Naive B cell (primary cell): Measurements from ENCODE around the gene KCTD21. TPM values are rescaled to one million over a fixed set of nuclear protein-coding genes. Genes with fewer than 3 reads are reported as not detected.
"Not testable (repeated sequence)": the region's sequence is repeated elsewhere in the genome, so short reads cannot be mapped to it uniquely, and the experiment has no call there.

Source experiments
- ATAC-seq, 2 donors: fragments of 150-1000 bp; cut with Tn5 transposase; 2 replicates each; pipeline ENCODE4 v1.10.0; 2021; ENCODE audit warnings: low read depth in 2 of 2, mild to moderate bottlenecking in 2 of 2, moderate library complexity in 2 of 2
- DNase-seq: peaks from one replicate; pipeline ENCODE4 v3.0.0; 2022
- H3K27ac Mint-ChIP-seq, 6 donors: one replicate each; pipeline ENCODE4 v1.8.0; 2020 to 2022; ENCODE audit warnings: mild to moderate bottlenecking in 6 of 6, mixed read lengths in 6 of 6, moderate library complexity in 5 of 6, inconsistent platforms in 2 of 6
- H3K27me3 Mint-ChIP-seq, 3 donors: one replicate each; pipeline ENCODE4 v1.8.0; 2021 to 2022; ENCODE audit warnings: mixed read lengths in 3 of 3, mild to moderate bottlenecking in 1 of 3
- H3K36me3 Mint-ChIP-seq, 2 donors: one replicate each; pipeline ENCODE4 v1.8.0; 2020 to 2022; ENCODE audit warnings: mixed read lengths in 2 of 2, inconsistent platforms in 1 of 2, mild to moderate bottlenecking in 1 of 2
- H3K4me1 Mint-ChIP-seq, 3 donors: one replicate each; pipeline ENCODE4 v1.8.0; 2020 to 2022; ENCODE audit warnings: mixed read lengths in 3 of 3, inconsistent platforms in 1 of 3, mild to moderate bottlenecking in 1 of 3, moderate library complexity in 1 of 3
- H3K4me3 Mint-ChIP-seq, 8 donors: one replicate each; pipeline ENCODE4 v1.8.0; 2020 to 2022; ENCODE audit warnings: mild to moderate bottlenecking in 8 of 8, mixed read lengths in 8 of 8, moderate library complexity in 8 of 8, inconsistent platforms in 2 of 8
- H3K9me3 Mint-ChIP-seq, 7 donors: one replicate each; pipeline ENCODE4 v1.8.0; 2020 to 2022; ENCODE audit warnings: mixed read lengths in 7 of 7, mild to moderate bottlenecking in 5 of 7, inconsistent platforms in 2 of 7, moderate library complexity in 1 of 7
- polyA plus RNA-seq, 6 donors: library from polyadenylated mRNA; unstranded; fragments of 300-500 nt; fragmentation: Illumina TruSeq; gene quantifications; one replicate each; pipeline ENCODE4 v1.2.3, GENCODE V29; 2021; ENCODE audit warnings: low read depth in 6 of 6

KCTD21 gene, protein sequence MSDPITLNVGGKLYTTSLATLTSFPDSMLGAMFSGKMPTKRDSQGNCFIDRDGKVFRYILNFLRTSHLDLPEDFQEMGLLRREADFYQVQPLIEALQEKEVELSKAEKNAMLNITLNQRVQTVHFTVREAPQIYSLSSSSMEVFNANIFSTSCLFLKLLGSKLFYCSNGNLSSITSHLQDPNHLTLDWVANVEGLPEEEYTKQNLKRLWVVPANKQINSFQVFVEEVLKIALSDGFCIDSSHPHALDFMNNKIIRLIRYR
- polyA plus RNA-seq, result 1 to 10 TPM in 5 of 6 donors, not detected in 1; 1.2 to 3.4 (median 1.8) TPM

DNA sequence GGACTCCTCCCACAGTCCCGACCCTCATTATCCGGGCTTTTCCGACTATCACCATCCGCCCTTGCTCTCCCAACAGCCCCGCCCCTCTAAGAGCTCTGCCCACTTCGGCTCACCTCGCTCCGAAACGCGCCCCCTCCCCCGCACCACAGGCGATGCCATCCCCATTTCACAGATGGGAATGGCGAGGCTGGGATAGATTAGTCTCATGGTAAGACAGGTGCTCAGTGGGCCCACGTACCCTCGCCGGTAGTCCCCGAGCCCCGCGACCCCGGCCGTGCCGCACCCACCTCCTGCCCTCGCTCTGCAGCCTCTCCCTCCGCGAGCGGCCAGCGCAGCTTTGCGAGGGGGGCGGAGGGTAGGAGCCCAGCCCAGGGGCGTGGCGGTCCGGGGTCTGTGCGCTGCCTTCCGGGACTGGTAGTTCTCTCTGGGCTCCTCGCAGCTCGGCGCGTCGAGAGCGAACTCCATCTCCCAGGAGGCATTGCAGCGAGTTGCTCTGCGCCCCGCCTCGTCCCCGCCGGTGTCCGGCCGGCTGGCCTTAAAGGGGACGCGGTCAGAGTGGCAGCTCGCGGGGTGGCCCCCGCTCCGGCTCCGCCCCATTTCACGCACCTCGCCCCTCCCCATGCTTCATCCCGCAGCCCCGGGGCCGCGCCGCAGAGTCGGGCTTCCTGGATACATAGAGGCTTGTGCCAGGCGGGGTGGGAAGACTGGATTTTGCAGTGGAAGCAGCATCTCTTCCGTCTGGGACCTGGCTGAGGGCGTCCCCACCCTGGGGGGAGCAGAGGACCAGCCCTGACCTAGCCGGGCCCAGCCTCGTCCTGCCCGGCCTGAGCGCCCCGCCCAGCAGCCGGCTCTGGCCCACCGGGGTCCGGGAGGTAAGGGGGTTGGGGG, at the start of gene KCTD21, which contains the start of gene USP35:
Gene KCTD21, minus strand, starts transcription at position 341 of the 888 bp plus-strand sequence. CDS start 14,072 bp downstream, outside the sequence.
Gene USP35, plus strand, starts transcription at position 634 of the 888 bp plus-strand sequence. CDS start 7,327 bp downstream, outside the sequence.
- DNase-seq, result peak; percentile 88
- no peaks in the 10 kb centered on the region for H3K36me3 Mint-ChIP-seq
- H3K27me3 Mint-ChIP-seq, result no peaks in the 10 kb centered on the region
- no peaks in the 10 kb centered on the region for H3K9me3 Mint-ChIP-seq
- H3K4me1 Mint-ChIP-seq, result peaks cover 34 to 57% (median 52%) of the 10 kb centered on the region in 3 donors
- peak within 1 kb of the TSS; percentile 96 to 100 (median 98) for H3K4me3 Mint-ChIP-seq
- ATAC-seq, result peak; percentile 88 to 93
- H3K27ac Mint-ChIP-seq, result peak within 1 kb of the TSS; percentile 79 to 98 (median 97)

- no peaks in the 10 kb centered on the region for H3K27me3 Mint-ChIP-seq
- peaks cover 8 to 26% of the 10 kb centered on the region in 2 donors for H3K36me3 Mint-ChIP-seq
- DNase-seq (no peak), ATAC-seq (no peak)
- H3K4me3 Mint-ChIP-seq, result no peak overlapping the region
- peaks cover 0 to 6% (median 4%) of the 10 kb centered on the region in 3 donors for H3K4me1 Mint-ChIP-seq
- H3K9me3 Mint-ChIP-seq, result peaks cover 11 to 24% (median 18%) of the 10 kb centered on the region in 7 donors
- no peak overlapping the region for H3K27ac Mint-ChIP-seq
These were observed 49.0 kb upstream of the KCTD21 start for GRCh38 chr11:78237293-78238046.

DNA sequence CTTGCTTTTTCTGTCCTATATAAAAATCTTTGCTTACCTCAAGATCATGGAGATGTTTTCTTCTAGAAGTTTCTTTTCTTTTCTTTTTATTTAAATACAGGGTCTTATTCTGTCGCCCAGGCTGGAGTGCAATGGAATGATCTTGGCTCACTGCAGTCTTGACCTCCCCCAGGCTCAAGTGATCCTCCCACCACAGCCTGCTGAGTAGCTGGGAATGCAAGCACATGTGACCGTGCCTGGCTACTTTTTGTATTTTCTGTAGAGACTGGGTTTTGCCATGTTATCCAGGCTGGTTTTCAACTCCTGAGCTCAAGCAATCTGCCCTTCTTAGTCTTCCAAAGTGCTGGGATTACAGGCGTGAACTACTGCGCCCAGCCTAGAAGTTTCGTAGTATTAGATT, 45.6 kb upstream of the KCTD21 start:
- peaks cover 8 to 13% (median 9%) of the 10 kb centered on the region in 3 donors for H3K4me1 Mint-ChIP-seq
- peaks cover 0 to 9% (median 2%) of the 10 kb centered on the region in 7 donors for H3K9me3 Mint-ChIP-seq
- no peak for ATAC-seq
- DNase-seq, result no peak
- no peak overlapping the region for H3K27ac Mint-ChIP-seq
- H3K4me3 Mint-ChIP-seq, result no peak overlapping the region
- H3K27me3 Mint-ChIP-seq, result no peaks in the 10 kb centered on the region
- H3K36me3 Mint-ChIP-seq, result peaks cover 0 to 14% of the 10 kb centered on the region in 2 donors

DNA sequence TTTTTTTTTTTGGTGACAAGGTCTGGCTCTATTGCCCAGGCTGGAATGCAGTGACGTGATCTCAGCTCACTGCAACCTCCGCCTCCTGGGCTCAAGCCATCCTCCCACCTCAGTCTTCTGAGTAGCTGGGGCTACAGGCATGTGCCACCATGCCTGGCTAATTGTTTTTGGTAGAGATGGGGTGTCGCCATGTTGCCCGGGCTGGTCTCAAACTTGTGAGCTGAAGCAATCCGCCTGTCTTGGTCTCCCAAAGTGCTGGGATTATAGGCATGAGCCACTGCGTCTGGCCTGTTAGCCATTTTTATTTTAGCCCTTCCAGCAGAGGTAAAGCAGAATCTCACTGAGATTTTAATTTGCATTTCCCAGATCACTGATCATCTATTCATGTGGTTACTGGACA, 44.6 kb upstream of the KCTD21 start:
- DNase-seq, H3K27me3 Mint-ChIP-seq, H3K4me3 Mint-ChIP-seq, ATAC-seq, H3K9me3 Mint-ChIP-seq: not testable (repeated sequence)
- H3K4me1 Mint-ChIP-seq, result peaks cover 17 to 22% (median 19%) of the 10 kb centered on the region in 3 donors
- H3K27ac Mint-ChIP-seq, result peak overlapping the region in 1 of 6 donors; percentile 14
- H3K36me3 Mint-ChIP-seq, result peaks cover 0 to 13% of the 10 kb centered on the region in 2 donors

- ATAC-seq (no peak), DNase-seq (no peak)
- Mint-ChIP-seq H3K36me3 (peaks cover 0 to 2% of the 10 kb centered on the region in 2 donors), H3K4me3 (no peak overlapping the region), H3K9me3 (peaks cover 0 to under 1% (median 0%) of the 10 kb centered on the region in 7 donors), H3K27me3 (no peaks in the 10 kb centered on the region), H3K27ac (peak overlapping the region in 1 of 6 donors; percentile 39), H3K4me1 (peaks cover 28 to 29% (median 28%) of the 10 kb centered on the region in 3 donors)
These were observed 43.6 kb upstream of the KCTD21 start for GRCh38 chr11:78231962-78232501.

DNA sequence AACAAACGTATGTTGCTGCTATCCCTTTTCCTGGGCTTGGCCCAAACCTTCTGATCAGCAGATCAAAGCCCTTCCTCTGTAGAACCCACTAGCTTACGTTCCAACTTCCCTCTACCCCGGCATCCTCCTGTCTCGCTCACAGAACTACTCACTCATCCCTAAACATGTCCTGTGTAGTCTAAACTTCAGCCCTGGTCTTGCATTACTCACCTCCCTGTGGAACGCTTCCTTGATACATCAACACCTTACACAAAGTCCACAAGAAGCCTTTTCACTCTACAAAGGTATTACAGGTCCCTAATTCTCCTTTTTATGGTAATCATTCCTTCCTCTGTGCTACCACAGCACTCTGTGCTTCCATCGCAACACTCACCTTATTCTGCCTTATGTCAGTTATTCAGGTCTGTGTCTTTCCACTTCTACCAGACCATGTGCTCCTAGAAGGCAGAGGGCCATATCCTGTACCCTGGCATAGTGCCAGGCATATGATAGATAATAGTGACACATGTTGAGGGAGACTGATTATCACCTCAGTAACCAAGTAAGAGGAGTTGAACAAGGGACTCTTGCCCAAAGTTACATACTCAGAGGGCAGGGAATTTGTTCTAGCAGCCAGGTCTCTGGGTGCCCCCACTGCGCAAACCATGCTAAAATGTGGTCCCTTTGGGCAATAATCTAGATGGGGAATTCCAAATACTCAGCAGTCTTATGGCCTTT, 41.9 kb upstream of the KCTD21 start:
- H3K4me1 Mint-ChIP-seq, result peaks cover 29 to 38% (median 34%) of the 10 kb centered on the region in 3 donors
- H3K4me3 Mint-ChIP-seq, result no peak overlapping the region
- DNase-seq (no peak), ATAC-seq (no peak)
- H3K36me3 Mint-ChIP-seq, result no peaks in the 10 kb centered on the region
- no peaks in the 10 kb centered on the region for H3K27me3 Mint-ChIP-seq
- H3K9me3 Mint-ChIP-seq, result no peaks in the 10 kb centered on the region
- peak overlapping the region in 3 of 6 donors; percentile 5 to 21 (median 11) for H3K27ac Mint-ChIP-seq

DNA sequence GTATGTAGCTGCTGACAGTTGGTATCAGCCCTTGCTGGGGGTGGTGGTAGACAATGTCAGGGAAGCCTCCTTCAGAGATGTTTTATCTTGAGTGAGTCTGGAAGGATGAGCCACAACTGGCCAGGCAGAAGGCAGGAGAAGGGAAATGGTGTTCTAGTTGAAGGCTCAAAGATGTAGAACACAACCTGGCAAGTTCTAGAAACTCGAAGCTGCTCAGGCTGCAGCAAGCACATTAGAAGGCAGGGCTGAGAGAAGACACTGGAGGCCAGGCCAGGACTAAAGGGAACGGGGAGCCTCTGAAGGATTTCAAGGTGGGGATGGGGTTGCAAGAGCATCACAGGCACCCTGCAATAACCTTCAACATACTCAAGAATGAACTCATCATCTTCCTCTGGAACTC, 40.7 kb upstream of the KCTD21 start:
- peak overlapping the region in 2 of 6 donors; percentile 55 to 81 for H3K27ac Mint-ChIP-seq
- peak overlapping the region in 1 of 8 donors; percentile 12 for H3K4me3 Mint-ChIP-seq
- ATAC-seq, result no peak
- no peaks in the 10 kb centered on the region for H3K9me3 Mint-ChIP-seq
- no peaks in the 10 kb centered on the region for H3K27me3 Mint-ChIP-seq
- no peaks in the 10 kb centered on the region for H3K36me3 Mint-ChIP-seq
- no peak for DNase-seq
- H3K4me1 Mint-ChIP-seq, result peaks cover 39 to 50% (median 46%) of the 10 kb centered on the region in 3 donors

- peaks cover 43 to 56% (median 53%) of the 10 kb centered on the region in 3 donors for H3K4me1 Mint-ChIP-seq
- peak; percentile 52 for DNase-seq
- no peaks in the 10 kb centered on the region for H3K36me3 Mint-ChIP-seq
- ATAC-seq, result peak; percentile 71 to 74
- H3K27me3 Mint-ChIP-seq, result no peaks in the 10 kb centered on the region
- H3K4me3 Mint-ChIP-seq, result peak overlapping the region in 3 of 8 donors; percentile 24 to 75 (median 74)
- H3K27ac Mint-ChIP-seq, result peak overlapping the region; percentile 32 to 95 (median 89)
- H3K9me3 Mint-ChIP-seq, result no peaks in the 10 kb centered on the region
These were observed 40.0 kb upstream of the KCTD21 start for GRCh38 chr11:78228467-78228866.

GRCh38 chr11:78227921-78228320, 39.5 kb upstream of the KCTD21 start:
- H3K4me3 Mint-ChIP-seq, result peak overlapping the region in 7 of 8 donors; percentile 18 to 80 (median 38)
- DNase-seq (peak; percentile 44), ATAC-seq (peak; percentile 77 to 79)
- no peaks in the 10 kb centered on the region for H3K36me3 Mint-ChIP-seq
- no peaks in the 10 kb centered on the region for H3K27me3 Mint-ChIP-seq
- H3K27ac Mint-ChIP-seq, result peak overlapping the region; percentile 32 to 95 (median 89)
- H3K4me1 Mint-ChIP-seq, result peaks cover 48 to 62% (median 58%) of the 10 kb centered on the region in 3 donors
- H3K9me3 Mint-ChIP-seq, result no peaks in the 10 kb centered on the region

- no peak for ATAC-seq
- no peak for DNase-seq
- Mint-ChIP-seq H3K36me3 (no peaks in the 10 kb centered on the region), H3K4me1 (peaks cover 48 to 66% (median 59%) of the 10 kb centered on the region in 3 donors), H3K27me3 (no peaks in the 10 kb centered on the region), H3K4me3 (peak overlapping the region in 6 of 8 donors; percentile 18 to 80 (median 50)), H3K9me3 (no peaks in the 10 kb centered on the region), H3K27ac (peak overlapping the region in 5 of 6 donors; percentile 7 to 86 (median 44))
These were observed 38.6 kb upstream of the KCTD21 start for GRCh38 chr11:78226684-78227680.

GRCh38 chr11:78224906-78225420, 36.5 kb upstream of the KCTD21 start:
- DNase-seq (no peak), ATAC-seq (no peak)
- Mint-ChIP-seq H3K4me3 (peak overlapping the region in 5 of 8 donors; percentile 43 to 87 (median 55)), H3K4me1 (peaks cover 52 to 73% (median 63%) of the 10 kb centered on the region in 3 donors), H3K36me3 (peaks cover 4 to 13% of the 10 kb centered on the region in 2 donors), H3K27ac (peak overlapping the region; percentile 8 to 68 (median 54)), H3K27me3 (no peaks in the 10 kb centered on the region), H3K9me3 (no peaks in the 10 kb centered on the region)
